ENCODE measurements around the gene TSPO. TPM values are rescaled to one million over a fixed set of nuclear protein-coding genes. Genes with fewer than 3 reads are reported as not detected.
"Not testable (repeated sequence)": the region's sequence is repeated elsewhere in the genome, so short reads cannot be mapped to it uniquely, and the experiment has no call there.

TSPO gene
- total RNA-seq (2022) (294 and 308 TPM in 2 replicates), Bru-seq, nascent RNA (percentile 71 among the genes with signal in this experiment), BruChase-seq, experiment 1, labeled RNA remaining after a 6-hour chase (percentile 70 among the genes with signal in this experiment), BruChase-seq, experiment 2, labeled RNA remaining after a 2-hour chase (percentile 72 among the genes with signal in this experiment)
- long read RNA-seq, transcript TSPO-206 (3 exons, 636 nt): minor isoform, 9 of 600 reads
- long read RNA-seq, transcript TSPO-202 (4 exons, 881 nt): major isoform, 523 of 600 reads
- long read RNA-seq, transcript TSPO-203 (4 exons, 1,075 nt): minor isoform, 8 of 600 reads
- long read RNA-seq, partial matches to known transcripts: 30 of 600 reads
- long read RNA-seq, other reads (novel, unspliced or antisense): 30 of 600 reads

DNA sequence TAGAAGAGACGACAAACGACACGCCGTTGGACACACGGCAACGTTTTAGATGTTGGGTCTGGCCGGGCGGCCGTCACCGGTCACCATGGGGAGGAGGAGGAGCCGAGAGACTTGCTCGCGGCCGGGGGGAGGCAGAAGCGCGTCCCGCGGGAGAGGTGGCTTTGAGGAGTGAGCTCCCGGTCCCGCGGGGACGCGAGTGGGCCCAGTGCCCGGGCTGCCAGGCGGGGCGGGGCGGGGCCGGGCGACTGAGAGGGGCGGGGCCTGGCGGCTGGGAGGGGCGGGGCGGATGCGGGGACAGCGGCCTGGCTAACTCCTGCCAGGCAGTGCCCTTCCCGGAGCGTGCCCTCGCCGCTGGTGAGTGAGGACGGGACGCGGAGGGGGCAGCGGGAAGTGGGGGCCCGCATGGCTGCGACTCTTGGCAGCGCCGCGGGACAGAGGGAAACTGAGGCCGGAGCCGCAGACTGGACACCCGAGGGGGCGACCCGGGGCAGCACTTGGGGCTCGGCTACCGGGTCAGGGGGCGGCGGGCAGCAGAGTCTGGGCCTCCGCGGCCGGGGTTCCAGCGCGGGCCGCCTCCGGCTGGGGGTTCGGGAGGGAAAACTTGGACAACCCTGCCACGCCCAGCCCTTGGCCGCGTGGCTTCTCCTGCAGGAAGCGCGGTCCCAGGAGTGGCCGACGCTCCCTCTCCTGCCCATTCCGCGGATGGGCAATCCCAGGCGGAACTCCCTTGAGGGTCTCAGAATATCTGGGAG is at the start of gene TSPO:
TSS of gene TSPO (plus strand) at position 309 of the 752 bp plus-strand sequence. CDS start 7,680 bp downstream, outside the sequence.
- peak within 1 kb of the TSS; percentile 1 for H3K27ac Mint-ChIP-seq (ENCODE audit: low read depth, unreplicated experiment)
- ChIA-PET CTCF (interaction anchor here (0.8 to 1.6 kb wide), 2 partner anchors 10 to 23 kb away, joined by 3 read pairs; no protein-coding TSS in a partner anchor), POLR2A (interaction anchor here (0.6 to 3.0 kb wide), 7 partner anchors 8 to 424 kb away, joined by 3 to 23 read pairs (median 5); partner anchors contain the start of gene TTLL12)
- BruUV-seq (replicated peaks): TSS peak; percentile 47
- H3K4me1 Mint-ChIP-seq (ENCODE audit: insufficient read depth, unreplicated experiment): peaks cover 10% of the 10 kb centered on the region
- no peaks in the 10 kb centered on the region for H3K27me3 Mint-ChIP-seq (ENCODE audit: insufficient read depth, unreplicated experiment)
- no peak for TF ChIP-seq CTCF (IDR thresholded peaks at IDR 0.05; ENCODE audit: unreplicated experiment)
- peaks cover 30% of the 10 kb centered on the region for H3K36me3 Mint-ChIP-seq (ENCODE audit: insufficient read depth, unreplicated experiment)
- peak; percentile 40 for DNase-seq (ENCODE audit: unreplicated experiment)
- peak within 1 kb of the TSS; percentile 74 for H3K4me3 Mint-ChIP-seq (ENCODE audit: unreplicated experiment)
- intact Hi-C loops (cut with micrococcal nuclease): loop anchor here (5.0 kb wide), 1 partner anchor 39 kb away; the partner anchor contains the start of gene BIK
- no peaks in the 10 kb centered on the region for H3K9me3 Mint-ChIP-seq (ENCODE audit: unreplicated experiment)

DNA sequence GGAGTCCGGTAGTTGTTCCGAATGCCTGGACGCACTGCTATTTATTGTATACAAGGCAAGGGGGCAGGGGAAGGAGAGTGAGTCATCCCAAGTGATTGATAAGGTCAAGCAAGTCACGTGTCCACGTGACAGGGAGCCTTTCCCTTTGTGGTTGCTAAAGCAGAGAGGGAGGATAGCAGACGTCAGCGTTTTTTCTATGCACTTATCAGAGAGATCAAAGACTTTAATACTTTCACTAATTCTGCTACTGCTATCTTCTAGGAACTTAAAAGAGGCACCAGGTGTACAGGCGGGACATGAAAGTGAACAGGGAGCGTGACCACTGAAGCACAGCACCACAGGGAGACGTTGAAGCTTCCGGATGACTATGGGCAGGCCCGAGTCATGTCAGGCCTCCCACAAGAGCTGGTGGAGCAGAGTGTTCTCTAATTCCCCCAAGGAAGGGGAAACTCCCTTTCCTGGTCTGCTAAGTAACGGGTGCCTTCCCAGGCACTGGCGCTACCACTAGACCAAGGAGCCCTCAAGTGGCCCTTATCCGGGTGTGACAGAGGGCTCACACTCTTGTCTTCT is 47.2 kb upstream of the TSPO start:
- H3K27me3 Mint-ChIP-seq (ENCODE audit: insufficient read depth, unreplicated experiment); intact Hi-C loops (cut with micrococcal nuclease); H3K9me3 Mint-ChIP-seq (ENCODE audit: unreplicated experiment); H3K27ac Mint-ChIP-seq (ENCODE audit: low read depth, unreplicated experiment); H3K4me3 Mint-ChIP-seq (ENCODE audit: unreplicated experiment); BruUV-seq (replicated peaks); CTCF ChIA-PET; H3K4me1 Mint-ChIP-seq (ENCODE audit: insufficient read depth, unreplicated experiment); POLR2A ChIA-PET; H3K36me3 Mint-ChIP-seq (ENCODE audit: insufficient read depth, unreplicated experiment); DNase-seq (ENCODE audit: unreplicated experiment): not testable (repeated sequence)

GRCh38 chr22:43104950-43105349 is 46.4 kb upstream of the TSPO start:
- intact Hi-C loops (cut with micrococcal nuclease); CTCF ChIA-PET; BruUV-seq (replicated peaks): not testable (repeated sequence)

DNA sequence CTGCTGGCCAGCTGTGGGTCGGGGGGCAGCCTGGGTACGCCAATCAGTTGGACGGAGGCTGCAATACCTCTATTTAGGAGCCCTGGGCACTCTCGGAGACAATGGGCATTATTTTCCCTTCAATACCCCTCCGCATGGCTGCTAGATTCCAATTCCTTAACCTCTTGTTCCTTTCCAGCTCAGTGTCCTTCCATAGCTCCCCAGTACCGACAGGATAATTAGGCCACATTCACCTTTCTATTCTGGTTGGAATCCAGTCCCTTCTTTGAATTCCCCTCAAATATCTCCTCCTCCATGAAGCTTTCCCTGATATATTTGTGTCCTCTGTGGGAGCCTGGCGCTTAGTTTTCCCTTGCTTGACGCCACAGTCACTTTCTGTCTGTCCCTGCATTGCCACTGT is 45.1 kb upstream of the TSPO start:
- Mint-ChIP-seq H3K4me3 (ENCODE audit: unreplicated experiment) (no peak overlapping the region), H3K36me3 (ENCODE audit: insufficient read depth, unreplicated experiment) (no peaks in the 10 kb centered on the region), H3K4me1 (ENCODE audit: insufficient read depth, unreplicated experiment) (peaks cover 6% of the 10 kb centered on the region), H3K27ac (ENCODE audit: low read depth, unreplicated experiment) (no peak overlapping the region), H3K27me3 (ENCODE audit: insufficient read depth, unreplicated experiment) (no peaks in the 10 kb centered on the region), H3K9me3 (ENCODE audit: unreplicated experiment) (no peaks in the 10 kb centered on the region)
- no peak for DNase-seq (ENCODE audit: unreplicated experiment)
- ChIA-PET CTCF (no interaction called here), POLR2A (no interaction called here)
- no TSS peak for BruUV-seq (replicated peaks)
- intact Hi-C loops (cut with micrococcal nuclease): no loop called here
- no peak for TF ChIP-seq CTCF (IDR thresholded peaks at IDR 0.05; ENCODE audit: unreplicated experiment)

More at GRCh38 chr22:43104950-43105349, 46.4 kb upstream of the TSPO start:
- DNase-seq (ENCODE audit: unreplicated experiment); H3K36me3 Mint-ChIP-seq (ENCODE audit: insufficient read depth, unreplicated experiment); H3K4me3 Mint-ChIP-seq (ENCODE audit: unreplicated experiment); H3K4me1 Mint-ChIP-seq (ENCODE audit: insufficient read depth, unreplicated experiment); H3K27me3 Mint-ChIP-seq (ENCODE audit: insufficient read depth, unreplicated experiment); H3K9me3 Mint-ChIP-seq (ENCODE audit: unreplicated experiment); H3K27ac Mint-ChIP-seq (ENCODE audit: low read depth, unreplicated experiment); POLR2A ChIA-PET: not testable (repeated sequence)

Measured in MCF 10A (cell line).